Inflammatory macrophage treated with lipopolysaccharide for 4 hours (primary cell): Measurements from ENCODE around the gene TNNC2.

Source experiments
- DNase-seq: peaks from one replicate; pipeline ENCODE4 v3.0.0-alpha.2; 2020

Gene TNNC2

GRCh38 chr20:45779011-45779915 lies 47.8 kb downstream of the TNNC2 start:
- peak; percentile 47 for DNase-seq

GRCh38 chr20:45776931-45777330 lies 50.2 kb downstream of the TNNC2 start:
- no peak for DNase-seq

GRCh38 chr20:45775411-45775810 lies 51.7 kb downstream of the TNNC2 start:
- no peak for DNase-seq

- no peak for DNase-seq
These were observed 52.2 kb downstream of the TNNC2 start for GRCh38 chr20:45774945-45775344.
